Stimulated activated naive CD4-positive, alpha-beta T cell (primary cell): ENCODE measurements around the gene EGR4.

Experiments
- DNase-seq, 6 experiments: peaks; one replicate each; lab custom pipeline; 2025; lab: John Stamatoyannopoulos, UW

EGR4 gene

GRCh38 chr2:73290049-73290839 is 3.1 kb downstream of the EGR4 start:
- peak in 4 of 6 experiments; percentile 6 to 40 (median 22) for DNase-seq

DNA sequence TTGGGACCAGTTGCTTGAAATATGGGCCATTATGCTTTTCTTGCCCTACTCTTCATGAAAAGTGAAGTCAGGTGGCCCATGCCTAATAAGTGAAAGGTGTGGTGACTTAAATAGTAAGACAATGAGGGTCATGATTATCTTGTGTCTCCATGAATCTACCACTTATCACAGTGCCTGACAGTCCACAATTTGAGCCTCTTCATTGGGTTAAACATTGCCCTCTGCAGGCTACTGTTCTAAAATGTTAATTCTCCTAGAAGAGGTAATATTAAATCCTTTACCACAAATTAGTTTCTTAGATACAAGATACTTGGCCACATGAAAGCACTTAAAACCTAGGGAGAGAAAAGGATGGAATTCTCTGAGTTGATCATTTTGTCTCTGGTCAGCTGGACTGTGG is 4.0 kb downstream of the EGR4 start:
- DNase-seq = no peak

DNA sequence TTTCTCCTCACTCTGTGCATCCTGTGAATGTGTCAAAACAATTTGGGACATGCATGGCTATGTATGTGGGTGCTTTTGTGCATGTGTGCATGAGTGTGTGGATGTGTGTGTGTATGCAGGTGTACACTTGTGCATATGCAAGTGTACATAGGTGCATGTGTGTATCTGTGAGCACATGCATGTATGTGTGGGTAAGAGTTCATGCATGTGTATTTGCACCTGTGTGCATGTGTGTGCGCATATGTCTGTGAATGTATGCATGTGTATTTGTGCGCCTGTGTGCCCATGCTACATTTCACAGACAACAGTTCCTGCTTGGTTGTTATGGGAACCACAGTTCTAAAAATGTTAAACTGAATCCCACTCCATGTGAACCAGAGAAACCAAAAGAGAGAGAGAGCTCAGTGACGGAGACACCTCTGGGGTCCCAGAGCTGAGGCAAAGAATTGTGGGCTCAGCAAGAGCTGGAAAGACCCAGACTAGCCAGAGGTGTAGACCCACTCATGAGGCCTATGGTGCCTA is 7.2 kb downstream of the EGR4 start:
- DNase-seq = no peak

- DNase-seq = no peak
These were observed 8.1 kb downstream of the EGR4 start for GRCh38 chr2:73285159-73285739.

DNA sequence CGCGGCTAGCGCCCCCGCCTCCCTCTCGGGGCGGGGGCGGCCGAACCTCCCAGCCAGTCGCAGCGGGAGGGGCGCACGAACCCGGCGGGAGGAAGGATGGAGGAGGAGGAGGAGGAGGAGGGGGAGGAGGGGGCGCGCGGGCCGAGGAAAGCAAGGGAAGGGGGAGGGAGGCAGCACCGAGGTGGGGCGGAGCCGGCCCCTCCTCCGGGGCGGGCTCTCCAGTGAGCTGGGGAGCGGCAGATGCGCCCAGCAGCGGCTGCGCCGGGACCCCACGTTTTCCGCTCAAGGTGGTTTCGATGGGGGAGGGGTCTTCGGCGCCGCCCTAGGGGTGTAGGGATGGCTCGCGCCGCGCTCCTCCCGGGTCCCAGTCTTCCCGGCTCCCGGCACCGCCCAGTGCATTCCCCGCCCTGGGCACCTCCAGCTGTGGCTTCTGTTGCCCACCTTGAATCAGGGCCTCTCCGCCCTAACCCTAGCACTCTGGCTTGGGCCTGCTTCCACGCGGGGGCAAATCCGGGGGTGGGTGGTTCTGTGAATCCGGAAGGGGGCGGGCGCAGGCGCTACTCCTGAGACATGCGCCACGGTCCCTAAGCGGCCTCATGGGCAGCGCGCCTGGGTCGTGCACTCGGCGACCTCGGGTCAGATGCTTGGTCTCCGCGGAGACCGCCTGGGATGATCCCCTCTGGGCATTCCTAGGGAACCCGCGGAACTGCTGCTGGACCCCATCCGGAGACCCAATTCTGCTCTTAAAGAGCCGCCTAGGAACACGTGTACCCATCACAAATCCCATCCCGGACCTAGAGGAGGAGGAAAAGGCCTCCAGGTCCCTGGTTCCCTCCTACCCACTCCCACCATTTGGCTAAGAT is 8.8 kb downstream of the EGR4 start, which contains the start of gene FBXO41:
TSS of gene FBXO41 (minus strand) at position 183 of the 863 bp plus-strand sequence. CDS start 14,848 bp downstream, outside the sequence.
- DNase-seq = peak; percentile 46 to 68 (median 54)

DNA sequence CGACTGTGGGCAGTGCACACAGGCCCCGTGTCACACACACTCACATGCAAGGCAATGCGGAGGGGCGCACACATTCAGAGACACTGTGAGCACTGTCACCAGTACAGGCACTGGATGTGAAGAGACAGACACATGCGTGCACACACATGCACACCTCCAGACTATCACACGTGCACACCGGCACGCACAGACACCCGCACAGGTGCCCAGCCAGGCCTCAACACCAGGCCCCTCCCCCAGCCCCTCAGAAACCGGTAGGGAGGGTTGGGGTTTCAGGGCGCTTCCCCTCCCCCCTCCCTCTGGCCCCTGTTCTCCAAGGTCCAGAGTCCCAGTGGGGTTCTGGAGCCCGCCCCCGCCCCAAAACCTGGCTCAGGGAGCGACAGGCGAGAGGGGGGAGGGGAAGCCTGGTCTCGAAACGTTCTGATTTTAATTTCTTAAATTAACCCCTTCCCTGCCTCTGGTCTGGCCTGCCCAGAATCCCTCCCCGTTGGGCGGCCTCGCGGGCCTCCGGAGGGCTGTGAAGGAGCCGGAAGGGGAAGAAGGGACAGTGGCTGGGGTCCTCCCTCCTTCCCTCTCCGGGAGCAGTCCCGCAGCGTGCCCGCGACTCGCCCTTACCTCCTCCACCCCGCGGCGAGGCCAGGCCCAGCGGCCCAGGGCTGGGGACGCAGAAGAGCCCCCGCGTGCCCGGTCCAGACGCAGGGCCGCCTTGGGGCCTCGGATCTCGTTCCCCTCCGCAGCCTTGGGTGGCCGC is 9.6 kb downstream of the EGR4 start:
- DNase-seq = peak in 1 of 6 experiments; percentile 14

DNA sequence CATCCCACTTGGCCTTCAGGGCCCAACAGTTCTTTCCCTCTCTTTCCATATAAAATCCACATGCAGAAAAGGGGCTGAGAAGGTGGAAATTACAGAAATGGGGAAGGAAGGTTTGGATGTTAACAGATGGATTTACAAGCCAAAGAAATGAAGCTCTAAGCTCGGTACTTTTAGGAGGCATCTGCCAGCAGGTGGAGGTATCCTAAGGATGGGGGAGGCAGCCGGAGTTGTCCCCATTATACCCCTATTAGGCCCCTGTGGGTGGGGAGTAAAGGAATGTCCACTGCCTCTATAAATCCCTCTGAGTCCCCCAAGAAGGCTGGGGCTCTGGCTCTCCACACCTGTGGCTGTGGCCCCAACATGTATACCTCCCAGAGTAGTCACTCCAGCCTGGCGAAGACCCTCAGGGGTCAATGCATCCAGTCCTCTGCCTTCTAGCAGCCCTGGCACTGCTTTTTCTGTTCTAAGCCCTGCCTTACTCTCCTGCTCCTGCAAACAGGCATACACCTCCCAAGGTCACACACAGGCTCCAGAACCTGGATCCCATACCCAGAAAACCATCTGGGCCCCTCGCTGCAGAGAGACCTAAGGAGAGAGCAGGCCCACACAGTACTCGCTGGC is 10.3 kb downstream of the EGR4 start:
- DNase-seq = no peak

- no peak for DNase-seq
These were observed 12.1 kb downstream of the EGR4 start for GRCh38 chr2:73281244-73281643.

- DNase-seq = no peak
These were observed 13.5 kb downstream of the EGR4 start for GRCh38 chr2:73279852-73280251.

DNA sequence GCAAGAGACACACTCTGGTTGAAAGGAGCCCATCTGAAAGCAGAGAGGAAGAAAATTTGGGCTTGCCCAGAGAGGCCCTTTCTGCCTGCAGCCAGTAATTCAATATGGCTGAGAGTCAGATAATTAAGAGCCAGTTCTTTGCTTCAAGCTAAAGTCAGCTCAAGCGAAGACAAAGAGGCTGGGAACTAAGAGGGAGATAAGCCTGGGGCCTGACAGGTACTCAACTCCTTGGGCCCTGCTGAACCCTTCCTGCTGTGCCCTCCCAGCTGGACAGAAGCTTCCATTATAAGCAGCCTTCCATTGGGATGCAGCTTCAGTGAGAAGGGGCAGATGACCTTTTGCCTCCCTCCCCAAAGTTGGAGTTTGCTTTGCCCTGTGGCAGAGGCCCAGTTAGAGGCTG is 21.1 kb downstream of the EGR4 start:
- DNase-seq = no peak

DNA sequence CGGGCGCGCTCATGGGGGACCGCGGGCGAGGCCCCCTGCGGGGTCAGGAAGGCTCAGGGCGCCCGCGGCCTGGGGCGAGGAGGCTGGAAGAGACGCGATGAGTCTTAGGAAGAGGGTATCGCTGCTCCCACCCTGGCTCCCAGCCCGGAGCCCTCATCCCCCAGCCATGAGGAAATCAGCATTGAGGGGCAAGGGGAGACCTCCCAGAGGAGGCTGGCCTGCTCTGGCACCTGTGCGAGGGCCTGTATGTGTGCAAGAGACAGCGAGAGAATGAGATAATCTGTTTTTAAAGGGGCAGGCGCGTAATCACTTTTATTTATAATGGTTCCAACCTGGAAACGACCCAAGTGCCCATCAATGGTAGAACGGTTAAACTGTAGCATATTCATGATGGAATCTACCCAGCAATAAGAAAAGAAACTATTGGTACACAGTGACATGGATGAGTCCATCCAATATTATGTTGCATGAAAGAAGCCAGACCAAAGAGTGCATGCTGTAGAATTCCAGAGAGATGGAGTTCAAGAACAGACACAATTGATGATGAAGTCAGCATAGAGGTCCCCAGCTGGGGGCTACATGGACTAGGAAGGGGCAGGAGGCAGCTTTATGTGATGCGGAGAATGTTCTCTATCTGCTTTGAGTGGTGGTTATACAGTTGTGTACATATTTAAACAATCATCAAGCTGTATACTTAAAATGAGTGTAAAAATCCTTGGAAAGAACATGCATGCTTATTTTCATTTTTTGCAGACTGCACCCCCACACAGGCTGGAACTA is 23.5 kb downstream of the EGR4 start:
- no peak for DNase-seq

- DNase-seq = peak; percentile 25 to 78 (median 72)
These were observed 24.3 kb downstream of the EGR4 start for GRCh38 chr2:73268830-73269685.

- DNase-seq = no peak
These were observed 24.9 kb downstream of the EGR4 start for GRCh38 chr2:73268366-73268829.

GRCh38 chr2:73267008-73267407 is 26.3 kb downstream of the EGR4 start:
- no peak for DNase-seq

- no peak for DNase-seq
These were observed 27.1 kb downstream of the EGR4 start for GRCh38 chr2:73266061-73266901.

GRCh38 chr2:73265298-73266060 is 27.9 kb downstream of the EGR4 start:
- DNase-seq = no peak

DNA sequence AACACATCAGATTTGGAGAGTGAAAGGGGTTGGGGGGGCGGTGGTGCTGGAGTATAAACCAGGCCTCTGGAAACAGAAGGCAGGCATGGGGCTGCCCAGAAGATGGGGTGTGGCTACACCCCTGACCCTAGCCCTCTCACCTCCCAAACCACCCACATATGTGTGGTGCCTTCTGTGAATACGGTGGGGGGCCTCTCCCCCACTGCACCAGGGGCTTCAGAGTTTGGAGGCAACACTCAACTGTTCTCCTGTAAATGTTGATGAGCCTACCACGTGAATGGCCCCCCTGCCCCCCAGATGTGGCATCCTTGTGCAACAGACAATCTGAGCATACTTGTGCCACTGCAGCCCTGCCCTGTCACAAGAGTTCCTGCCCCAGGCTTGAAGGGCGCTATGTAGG is 28.6 kb downstream of the EGR4 start:
- DNase-seq = no peak

- DNase-seq = no peak
These were observed 29.1 kb downstream of the EGR4 start for GRCh38 chr2:73264332-73264606.
